GM19463 (cell line): ENCODE results near the gene SHLD1.

Experiments used
- ATAC-seq: cut with Tn5 transposase; IDR thresholded peaks from one replicate; pipeline ENCODE4 v1.9.1; 2021; ENCODE audit warnings: mild to moderate bottlenecking, moderate library complexity; ENCODE audit not compliant: unreplicated experiment

The SHLD1 gene

DNA sequence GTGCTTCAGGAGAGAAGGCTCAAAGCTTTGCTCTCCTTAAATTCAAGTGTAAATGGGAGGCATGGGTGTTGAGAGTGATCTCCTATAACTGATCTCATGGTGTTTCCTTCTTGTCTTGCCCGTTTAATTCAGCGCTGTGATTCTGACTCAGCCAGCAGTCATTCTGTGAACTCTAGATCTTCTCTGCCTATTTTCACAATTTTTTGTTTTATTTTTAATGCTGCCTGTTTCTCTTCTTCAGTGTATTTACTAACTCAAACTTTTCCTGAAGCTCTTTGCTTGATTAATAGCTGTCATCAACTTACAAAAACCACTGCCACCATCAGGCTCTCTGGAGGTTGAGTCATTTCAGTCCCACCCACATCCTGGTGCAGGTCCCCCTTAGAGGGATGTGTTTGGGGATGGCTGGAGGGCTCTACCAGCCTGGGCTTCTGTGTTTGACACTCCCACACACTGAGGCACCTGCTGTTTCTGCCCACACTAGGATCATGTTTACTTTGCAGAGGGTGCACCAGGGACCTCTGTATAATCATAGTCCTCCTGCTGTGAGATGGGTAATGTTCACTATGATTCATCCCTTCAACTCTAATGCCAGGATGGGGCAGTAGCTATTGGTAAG, 94.0 kb downstream of the SHLD1 start:
- ATAC-seq: peak; percentile 85

DNA sequence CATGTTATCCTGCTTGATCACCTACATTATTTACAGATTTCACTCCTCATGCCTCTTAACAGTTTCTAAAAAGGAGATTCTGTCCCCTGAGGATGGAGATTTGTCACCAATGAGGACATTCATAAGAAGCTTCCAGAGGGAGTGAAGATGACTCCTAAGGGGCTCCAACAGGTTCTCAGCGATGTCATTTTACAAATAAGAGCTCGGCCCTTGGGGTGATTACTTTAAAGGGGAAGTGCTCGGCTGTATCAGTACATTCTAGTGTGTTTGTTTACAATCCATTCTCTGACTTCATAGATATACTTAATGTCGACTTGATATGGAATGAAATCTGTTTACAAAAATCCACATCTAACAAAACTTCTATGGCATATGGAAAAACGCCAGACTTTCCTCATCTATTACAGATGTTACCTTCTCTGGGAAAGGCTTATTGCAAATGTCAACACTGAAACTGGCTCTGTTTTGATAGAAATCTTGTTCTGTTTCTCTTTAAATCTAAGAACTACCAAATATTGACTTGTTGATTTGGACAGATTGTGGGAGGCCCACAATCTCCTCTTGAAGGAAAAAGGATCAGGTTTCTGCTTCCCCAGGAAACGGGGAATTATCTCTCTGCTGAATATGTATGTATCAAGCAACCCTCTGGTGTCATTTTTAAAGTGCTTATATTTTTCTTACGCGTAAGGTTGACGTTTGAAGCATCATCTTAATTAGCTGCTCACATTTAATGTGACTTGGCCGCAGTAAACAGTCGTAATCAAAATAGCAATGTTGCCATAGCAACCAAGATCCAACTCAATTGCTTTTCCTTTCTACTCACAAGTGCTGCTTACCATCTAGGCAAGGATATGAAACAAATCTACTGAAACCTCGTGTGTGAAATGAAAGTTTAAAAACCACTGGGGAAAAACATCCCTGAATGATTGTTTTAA, 95.7 kb downstream of the SHLD1 start:
- no peak for ATAC-seq

DNA sequence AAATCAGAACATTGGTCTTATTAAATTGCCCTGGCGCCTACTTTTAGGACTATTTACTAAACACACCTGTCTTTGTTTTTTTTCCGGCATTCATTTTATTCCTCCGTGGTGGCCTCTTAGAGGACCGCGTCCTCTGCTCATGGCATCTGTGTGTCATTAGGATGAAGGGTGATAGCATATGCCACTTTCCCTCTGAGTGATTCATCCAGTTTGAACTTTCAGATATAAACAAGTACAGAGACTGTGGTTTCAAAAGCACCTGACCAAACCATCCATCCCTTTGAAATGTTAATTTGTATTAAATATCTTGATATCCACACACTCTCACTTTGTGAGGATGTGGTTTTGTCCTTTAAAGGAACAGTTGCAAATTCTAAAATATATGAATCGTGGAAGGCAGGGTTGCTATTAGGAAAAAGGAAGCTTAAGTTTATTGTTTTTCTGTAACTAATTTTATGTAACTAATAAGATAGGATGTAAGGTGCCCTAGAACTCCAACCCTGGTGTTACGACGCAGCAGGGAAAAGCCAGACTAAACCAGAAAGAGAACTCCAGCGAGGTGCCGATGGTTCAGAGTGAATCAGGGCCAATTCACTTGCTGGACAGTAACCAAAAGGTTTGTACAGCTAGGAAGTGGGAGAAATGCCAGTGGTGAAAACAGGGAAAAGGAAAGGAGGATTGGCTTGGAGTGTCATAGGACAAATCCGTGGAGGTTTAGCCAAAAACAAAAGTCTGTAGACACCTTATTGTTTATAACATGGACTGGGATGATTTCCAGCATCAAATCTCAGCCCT, 98.7 kb downstream of the SHLD1 start:
- ATAC-seq: no peak

DNA sequence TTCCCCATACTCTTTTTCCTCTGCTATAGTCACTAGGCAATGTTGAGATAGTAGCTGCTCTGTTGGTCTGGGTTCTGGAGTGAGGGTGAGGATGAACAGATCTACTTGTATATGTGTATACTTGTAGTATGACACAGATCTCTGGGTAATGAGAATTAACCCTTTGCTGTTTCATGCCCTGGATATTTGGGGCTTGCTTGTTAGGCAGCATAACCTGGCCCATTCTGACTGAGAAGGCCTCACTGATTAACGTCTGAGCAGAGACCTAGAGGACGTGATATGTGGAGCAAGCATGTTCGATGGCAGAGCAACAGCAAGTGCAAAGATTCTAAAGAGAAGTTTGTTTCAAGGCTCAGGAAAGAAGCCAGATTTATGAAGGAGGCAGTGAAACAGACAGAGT, 105.7 kb downstream of the SHLD1 start:
- no peak for ATAC-seq

DNA sequence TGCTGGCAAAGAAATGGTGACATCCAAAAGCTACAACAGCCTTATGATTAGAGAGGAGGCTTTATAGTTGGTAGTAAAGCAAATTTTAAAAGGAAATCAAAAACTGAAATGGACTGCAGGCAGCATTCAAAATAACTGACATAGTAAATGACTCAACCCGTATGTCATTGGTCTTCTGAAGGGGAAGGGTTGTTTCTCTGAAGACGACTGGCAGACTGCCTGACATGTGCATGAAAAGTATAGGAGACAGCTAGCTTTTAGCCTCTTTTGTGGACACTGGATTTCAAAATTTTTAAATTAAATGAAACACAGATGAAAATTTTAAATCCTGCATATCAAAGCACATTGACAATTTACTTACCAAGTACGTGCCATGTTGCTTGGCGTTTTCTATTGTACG, 109.4 kb downstream of the SHLD1 start:
- no peak for ATAC-seq

DNA sequence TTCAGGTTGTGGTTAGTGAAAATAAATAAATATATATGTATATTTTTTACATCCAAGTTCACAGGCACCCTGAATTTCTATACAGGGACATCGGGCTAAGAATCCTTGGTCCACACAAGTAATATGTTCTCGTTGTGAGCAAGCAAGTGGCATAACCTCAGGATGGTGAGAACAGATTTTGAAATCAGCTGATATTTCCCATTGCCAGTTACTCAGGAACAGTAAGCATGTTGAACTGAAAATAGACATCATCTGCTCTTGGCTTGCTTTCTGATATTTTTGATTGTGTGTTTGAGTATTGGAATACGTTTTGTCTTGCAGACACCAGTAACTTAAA, 112.5 kb downstream of the SHLD1 start:
- no peak for ATAC-seq

DNA sequence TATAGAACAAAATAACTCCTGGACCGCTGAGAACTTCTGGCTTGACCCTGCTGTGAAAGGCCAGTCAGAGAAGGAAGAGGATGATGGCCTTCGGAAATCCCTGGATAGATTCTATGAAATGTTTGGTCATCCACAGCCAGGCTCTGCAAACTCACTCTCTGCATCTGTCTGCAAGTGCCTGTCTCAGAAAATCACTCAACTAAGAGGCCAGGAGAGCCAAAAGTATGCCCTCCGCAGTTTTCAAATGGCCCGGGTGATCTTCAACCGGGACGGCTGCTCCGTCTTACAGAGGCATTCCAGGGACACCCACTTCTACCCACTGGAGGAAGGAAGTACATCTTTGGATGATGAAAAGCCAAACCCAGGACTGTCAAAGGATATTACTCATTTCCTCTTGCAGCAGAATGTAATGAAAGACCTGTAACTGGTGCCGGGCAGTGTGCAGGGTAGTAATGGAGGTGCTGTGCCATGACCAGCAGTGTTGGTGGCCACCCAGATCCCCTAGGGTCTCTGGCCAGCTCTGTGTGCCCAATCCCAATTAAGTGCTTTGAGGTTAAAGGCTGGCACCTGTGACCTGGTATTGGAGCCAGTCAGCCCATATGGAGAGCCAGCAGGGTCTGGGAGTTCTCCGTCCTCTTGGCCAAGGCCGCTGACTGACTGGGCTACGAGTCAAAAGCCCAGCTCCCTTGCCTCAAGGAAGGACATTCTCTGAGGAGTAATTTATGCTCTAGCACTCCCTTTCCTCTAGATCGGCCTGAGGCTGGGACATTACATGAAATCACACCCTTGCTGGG, 113.0 kb downstream of the SHLD1 start:
- no peak for ATAC-seq

DNA sequence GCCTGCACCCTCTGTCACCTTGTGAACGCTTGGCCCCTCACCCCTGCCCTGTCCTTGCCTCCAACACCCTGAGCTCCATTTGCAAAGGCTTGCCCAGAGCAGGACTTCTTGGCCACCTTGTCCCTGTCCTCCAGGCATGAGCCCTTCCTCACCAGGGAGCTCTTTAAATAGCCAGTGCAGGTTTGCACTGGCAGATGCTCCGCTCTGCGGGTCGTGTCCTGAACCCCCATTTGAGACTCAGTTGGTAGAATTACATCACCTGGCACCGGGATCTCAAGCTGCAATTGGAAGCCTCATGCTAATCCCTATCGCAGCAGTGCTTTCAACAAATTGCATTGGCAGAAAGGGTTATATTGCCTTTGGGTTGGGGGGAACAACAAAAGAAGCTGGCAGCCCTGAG, 114.2 kb downstream of the SHLD1 start:
- no peak for ATAC-seq

DNA sequence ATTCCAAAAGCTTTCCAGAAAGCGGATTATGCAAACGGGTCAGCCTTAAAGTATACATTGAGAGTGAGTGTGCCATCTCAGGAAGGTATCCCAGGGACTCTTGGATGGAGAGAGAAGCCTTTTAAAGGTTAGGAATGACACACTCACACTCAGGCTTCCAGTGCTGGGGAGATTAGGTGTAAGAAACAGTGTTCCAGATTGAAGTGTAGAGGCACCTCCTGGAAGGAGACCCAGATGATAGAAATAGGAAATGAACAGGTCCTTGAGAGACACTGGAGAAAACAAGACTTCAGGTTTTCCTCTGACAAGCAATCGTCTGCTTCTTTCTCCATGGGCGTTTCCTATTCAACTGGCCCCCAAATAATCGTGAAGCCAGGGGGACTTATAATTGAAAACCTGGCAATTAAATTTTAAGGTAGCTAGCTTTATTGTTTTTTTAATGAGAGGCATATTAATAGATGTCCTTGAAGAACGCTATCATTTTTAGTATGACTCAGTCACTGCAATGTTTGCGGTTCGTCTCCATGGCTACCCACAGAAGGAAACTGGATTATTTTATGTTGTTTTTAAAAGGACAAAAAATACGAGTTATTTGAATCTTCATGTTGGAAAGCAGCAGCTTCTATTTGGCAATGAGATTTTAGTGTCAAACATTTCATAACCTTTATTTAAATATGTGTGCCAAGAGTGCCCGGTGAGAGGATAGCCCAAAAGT, 114.8 kb downstream of the SHLD1 start:
- ATAC-seq: no peak

DNA sequence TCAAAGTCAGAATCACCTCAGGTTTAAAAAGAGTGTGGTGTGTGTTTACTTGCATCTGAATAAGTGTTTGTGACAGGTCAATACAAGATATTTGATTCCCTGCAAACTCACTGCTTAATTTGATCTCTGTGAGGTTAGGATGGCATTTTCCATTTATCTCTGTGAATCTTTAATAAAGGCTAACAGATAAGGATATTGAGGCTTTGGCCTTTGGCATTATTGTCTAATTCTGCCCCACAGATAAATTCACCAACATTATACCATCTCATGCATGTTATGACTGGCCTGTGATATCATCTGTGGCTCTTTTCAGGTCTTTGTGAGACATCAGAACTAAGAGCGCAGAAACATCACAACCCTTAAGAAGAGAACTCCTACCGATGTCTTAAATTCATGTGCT, 115.4 kb downstream of the SHLD1 start:
- ATAC-seq: no peak

DNA sequence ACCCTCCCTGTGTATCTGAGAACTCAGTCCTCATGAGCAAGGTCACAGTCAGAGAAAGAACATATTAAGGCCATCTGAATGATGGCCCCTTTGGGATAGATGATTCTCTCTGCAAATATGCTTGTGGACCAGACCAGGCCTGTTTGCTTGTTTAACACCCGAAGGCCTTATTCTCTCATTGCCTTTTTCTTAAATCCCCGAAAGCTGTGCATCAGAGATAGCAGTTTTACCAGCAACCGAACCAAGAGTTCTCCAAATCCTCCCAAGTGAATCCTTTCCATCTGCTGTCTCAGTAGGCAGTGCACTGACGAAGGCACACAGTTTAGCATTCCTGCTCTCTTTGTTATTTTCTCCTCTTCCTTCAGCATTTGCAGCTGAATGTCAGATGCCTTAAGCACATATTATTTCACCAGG, 120.4 kb downstream of the SHLD1 start:
- ATAC-seq: no peak

DNA sequence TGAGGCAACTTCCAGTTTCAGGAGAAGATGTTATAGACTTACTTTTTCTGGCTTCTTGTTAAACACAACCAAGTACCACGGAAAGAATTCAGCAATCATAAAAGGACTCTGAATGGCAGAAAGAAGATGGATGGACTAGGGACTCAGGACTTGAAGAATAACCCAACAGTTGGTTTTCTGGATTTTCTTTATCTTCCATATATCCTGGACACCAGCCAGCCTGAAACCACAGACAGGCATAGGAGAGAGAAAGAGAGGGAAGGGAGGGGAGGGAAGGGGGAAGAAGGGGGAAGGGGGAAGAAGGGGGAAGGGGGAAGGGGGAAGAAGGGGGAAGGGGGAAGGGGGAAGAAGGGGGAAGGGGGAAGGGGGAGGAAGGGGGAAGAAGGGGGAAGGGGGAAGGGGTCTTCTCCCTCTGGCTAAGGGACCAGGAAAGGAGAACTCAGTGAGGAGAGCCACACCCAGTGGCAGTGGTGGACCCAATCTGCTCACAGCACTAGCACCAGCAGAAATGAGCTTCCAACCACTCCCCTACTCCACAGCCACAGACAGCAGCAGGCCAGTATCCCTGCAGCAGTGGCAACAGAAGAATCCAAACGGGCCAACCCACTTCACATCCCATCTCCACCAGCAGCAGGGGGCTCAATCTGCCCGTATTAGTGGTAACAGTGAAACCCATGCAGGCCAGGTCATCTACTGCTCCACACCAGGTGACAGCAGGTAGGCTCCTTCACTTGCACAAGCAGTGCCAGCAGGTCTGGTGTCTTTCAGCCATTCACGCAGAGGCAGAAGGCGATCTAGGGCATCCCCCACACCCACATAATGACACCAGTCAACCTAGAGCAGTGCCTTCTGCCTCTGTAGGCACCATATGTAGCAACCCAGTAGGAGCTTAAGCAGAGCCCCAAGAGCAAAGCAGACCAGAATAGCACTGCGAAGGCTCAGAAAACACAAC, 121.5 kb downstream of the SHLD1 start:
- ATAC-seq: no peak

DNA sequence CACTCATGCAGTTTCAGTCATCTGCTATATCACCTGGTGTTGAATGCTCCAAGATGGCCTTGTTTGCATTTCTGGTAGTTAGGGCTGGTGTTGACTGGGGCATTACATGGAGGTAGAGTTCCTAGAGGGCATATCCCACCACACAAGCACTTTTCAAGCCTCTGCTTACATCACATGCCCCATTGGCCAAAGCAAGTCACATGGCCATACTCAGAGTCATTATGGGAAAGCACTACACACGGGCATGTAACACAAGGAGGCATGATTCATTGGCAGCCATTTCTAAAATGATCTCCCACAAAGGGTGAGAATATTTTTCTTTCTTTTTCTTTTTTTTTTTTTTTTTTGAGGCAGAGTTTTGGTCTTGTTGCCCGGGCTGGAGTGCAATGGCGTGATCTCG, 126.9 kb downstream of the SHLD1 start:
- no peak for ATAC-seq

DNA sequence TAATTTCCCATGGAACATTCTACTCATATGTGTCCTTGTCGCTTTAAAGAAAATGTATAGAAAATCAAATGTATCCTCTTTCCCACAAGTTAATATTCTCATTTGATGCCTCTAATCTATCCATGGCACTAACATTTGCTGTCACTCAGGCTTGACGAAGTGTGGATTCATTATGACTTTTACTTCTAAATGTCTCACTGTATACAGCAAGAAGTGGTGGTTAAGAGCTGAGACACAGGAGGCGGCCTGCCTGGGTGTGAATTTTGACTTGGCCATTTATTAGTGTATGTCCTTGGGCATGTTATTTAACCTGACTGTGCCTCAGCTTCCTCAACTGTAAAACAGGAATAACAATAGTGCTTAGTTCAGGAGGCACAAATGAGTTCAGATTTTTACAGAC, 130.1 kb downstream of the SHLD1 start:
- no peak for ATAC-seq

DNA sequence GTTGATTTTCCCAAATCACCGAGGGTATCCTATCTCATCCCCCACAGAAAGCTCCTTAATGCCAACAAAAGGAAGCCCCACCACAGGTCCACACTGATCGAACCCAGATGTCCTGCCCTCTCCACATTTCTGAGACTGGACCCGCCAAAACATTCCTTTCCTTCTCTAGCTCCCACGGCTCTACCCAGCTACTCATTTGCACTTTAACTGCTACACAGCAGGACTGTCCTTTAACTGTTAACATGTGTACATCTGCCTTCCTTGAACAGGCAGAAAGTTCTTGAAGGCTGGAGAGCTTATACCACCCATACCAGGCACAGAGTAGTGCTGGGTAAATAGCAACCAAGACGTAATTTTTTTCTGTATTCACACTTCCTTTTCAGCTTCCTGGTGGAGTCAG, 131.5 kb downstream of the SHLD1 start:
- no peak for ATAC-seq

DNA sequence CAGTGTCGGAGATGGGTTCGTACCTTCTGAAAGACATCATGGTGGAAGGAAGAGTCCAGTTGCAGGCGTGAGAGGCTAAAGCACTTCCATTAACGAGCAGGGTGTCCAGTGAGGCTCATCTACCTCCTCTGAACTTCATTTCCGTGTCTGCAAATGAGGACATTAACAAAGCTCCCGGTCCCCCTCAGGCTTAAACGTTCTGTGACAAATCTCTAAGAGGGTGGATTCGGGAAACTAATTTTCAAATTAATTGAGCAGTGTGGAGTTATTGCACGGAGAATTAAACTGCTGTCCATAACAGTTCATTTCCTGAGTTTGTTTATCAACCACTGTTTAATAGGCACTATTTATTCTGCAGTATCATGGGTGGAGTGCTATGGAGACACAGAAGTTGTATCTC, 132.0 kb downstream of the SHLD1 start:
- ATAC-seq: no peak

DNA sequence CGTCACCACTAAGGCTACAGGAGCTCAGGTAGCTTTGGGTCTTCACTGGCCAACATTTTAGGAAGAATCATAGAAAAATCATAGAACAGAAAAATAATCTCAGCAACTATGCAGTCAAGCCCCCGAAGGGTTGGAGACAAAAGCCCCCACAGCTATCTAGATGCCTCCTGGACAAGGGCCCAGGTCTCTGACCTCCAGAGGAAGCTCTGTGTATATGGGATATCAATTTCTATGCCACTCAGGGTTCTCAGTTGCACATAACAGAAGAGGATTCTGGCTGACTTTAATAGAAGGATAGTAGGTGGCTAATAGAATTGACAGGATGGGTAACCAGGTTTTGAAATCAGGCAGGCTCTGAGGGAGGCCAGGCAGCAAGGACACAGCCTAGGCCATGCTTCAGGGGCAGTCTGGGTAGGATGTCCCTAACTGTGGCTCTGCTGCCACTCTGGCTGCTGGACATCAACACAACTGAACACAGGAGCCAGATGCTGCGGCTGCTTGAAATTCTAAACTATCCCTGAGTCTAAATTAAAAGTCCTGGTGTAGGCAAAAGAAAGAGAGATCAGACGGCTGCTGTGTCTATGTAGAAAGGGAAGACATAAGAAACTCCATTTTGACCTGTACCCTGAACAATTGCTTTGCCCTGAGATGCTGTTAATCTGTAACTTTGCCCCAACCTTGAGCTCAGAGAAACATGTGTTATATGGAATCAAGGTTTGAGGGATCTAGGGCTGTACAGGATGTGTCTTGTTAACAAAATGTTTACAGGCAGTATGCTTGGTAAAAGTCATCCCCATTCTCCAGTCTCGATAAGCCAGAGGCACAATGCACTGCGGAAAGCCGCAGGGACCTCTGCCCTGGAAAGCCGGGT, 134.5 kb downstream of the SHLD1 start:
- ATAC-seq: no peak

DNA sequence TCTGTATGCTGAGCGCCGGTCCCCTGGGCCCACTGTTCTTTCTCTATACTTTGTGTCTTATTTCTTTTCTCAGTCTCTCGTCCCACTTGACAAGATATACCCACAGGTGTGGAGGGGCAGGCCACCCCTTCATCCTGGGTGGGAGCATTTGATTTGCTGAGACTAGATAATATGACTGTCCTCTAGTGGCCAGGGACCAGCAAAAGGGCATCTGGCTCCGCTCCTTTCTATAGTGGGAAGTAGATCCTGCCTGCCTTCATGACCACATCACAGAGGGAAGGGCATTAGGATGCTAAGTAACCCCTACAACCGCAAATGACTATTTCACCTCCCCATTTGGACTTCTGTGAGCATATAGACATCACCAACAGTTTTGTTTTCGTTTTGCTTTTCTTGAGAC, 135.7 kb downstream of the SHLD1 start:
- no peak for ATAC-seq
